Mesenchymal stem cell (in vitro differentiated cells and primary cell): ENCODE data around the gene PNPLA1.
A peak's percentile ranks its signal among the peaks of the same experiment; 100 is the strongest.

Experiments
- DNase-seq: peaks from one replicate; pipeline ENCODE4 v3.0.0-alpha.2; 2013
- H2AFZ ChIP-seq: one replicate; pipeline ENCODE4 v1.6.1; 2013; ENCODE audit warnings: low read depth, mild to moderate bottlenecking, control low read depth, inconsistent platforms, low read length, moderate library complexity
- H2AK5ac ChIP-seq: 2 replicates; pipeline ENCODE4 v1.6.1; 2013; ENCODE audit warnings: low read length, moderate library complexity, mild to moderate bottlenecking, inconsistent platforms; ENCODE audit not compliant: severe bottlenecking
- H2BK120ac ChIP-seq: one replicate; pipeline ENCODE4 v1.6.1; 2013; ENCODE audit warnings: low read depth, mild to moderate bottlenecking, inconsistent platforms, low read length, moderate library complexity
- H2BK12ac ChIP-seq, 2 experiments: one replicate each; pipeline ENCODE4 v1.6.1; 2013; ENCODE audit warnings: inconsistent platforms in 2 of 2, low read length in 2 of 2, mild to moderate bottlenecking in 2 of 2, moderate library complexity in 2 of 2, control low read depth in 1 of 2
- H2BK15ac ChIP-seq: one replicate; pipeline ENCODE4 v1.6.1; 2013; ENCODE audit warnings: mild to moderate bottlenecking, low read depth, inconsistent platforms; ENCODE audit not compliant: poor library complexity, severe bottlenecking
- H2BK5ac ChIP-seq: 2 replicates; pipeline ENCODE4 v1.6.1; 2013; ENCODE audit warnings: low read depth, mild to moderate bottlenecking, low read length, control low read depth, inconsistent platforms; ENCODE audit not compliant: poor library complexity, severe bottlenecking
- H3K14ac ChIP-seq, 2 experiments: one replicate each; pipeline ENCODE4 v1.6.1; 2013; ENCODE audit warnings: inconsistent platforms in 2 of 2, low read length in 2 of 2, control low read depth in 1 of 2, mild to moderate bottlenecking in 1 of 2, moderate library complexity in 1 of 2
- H3K18ac ChIP-seq, 2 experiments: one replicate each; pipeline ENCODE4 v1.6.1; 2013; ENCODE audit warnings: inconsistent platforms in 2 of 2, low read length in 2 of 2, control low read depth in 1 of 2, low read depth in 1 of 2, mild to moderate bottlenecking in 1 of 2
- H3K23ac ChIP-seq, 2 experiments: one replicate each; pipeline ENCODE4 v1.6.1; 2013; ENCODE audit warnings: inconsistent platforms in 2 of 2, low read length in 2 of 2, mild to moderate bottlenecking in 2 of 2, moderate library complexity in 2 of 2, control low read depth in 1 of 2
- H3K27ac ChIP-seq: 2 replicates; pipeline ENCODE4 v1.5.1; 2013; ENCODE audit warnings: mild to moderate bottlenecking, moderate library complexity, low read length, control low read depth, inconsistent platforms; ENCODE audit not compliant: poor library complexity, severe bottlenecking
- H3K27me3 ChIP-seq, 2 experiments: 2 replicates each; pipeline versions ENCODE4 v1.6.1 to v1.7.0; 2013; ENCODE audit warnings: low read length in 2 of 2, mild to moderate bottlenecking in 2 of 2, moderate library complexity in 2 of 2, control low read depth in 1 of 2, inconsistent platforms in 1 of 2; ENCODE audit not compliant: control insufficient read depth in 1 of 2, insufficient read depth in 1 of 2
- H3K36me3 ChIP-seq, 2 experiments: 2 replicates each; pipeline versions ENCODE4 v1.6.1 to v1.7.0; 2013; ENCODE audit warnings: low read length in 2 of 2, control low read depth in 1 of 2, inconsistent platforms in 1 of 2, low read depth in 1 of 2, mild to moderate bottlenecking in 1 of 2; ENCODE audit not compliant: insufficient read depth in 2 of 2, control insufficient read depth in 1 of 2
- H3K4ac ChIP-seq, 2 experiments: one replicate each; pipeline ENCODE4 v1.6.1; 2013; ENCODE audit warnings: inconsistent platforms in 2 of 2, low read length in 2 of 2, mild to moderate bottlenecking in 2 of 2, moderate library complexity in 2 of 2, control low read depth in 1 of 2, low read depth in 1 of 2
- H3K4me1 ChIP-seq: 2 replicates; pipeline ENCODE4 v1.6.1; 2013; ENCODE audit warnings: low read depth, low read length, control low read depth; ENCODE audit not compliant: control insufficient read depth, insufficient read depth
- H3K4me2 ChIP-seq: 2 replicates; pipeline ENCODE4 v1.6.1; 2013; ENCODE audit warnings: low read length, mild to moderate bottlenecking, inconsistent platforms; ENCODE audit not compliant: poor library complexity, severe bottlenecking
- H3K4me3 ChIP-seq, 2 experiments: 2 replicates each; pipeline versions ENCODE4 v1.5.1 to v1.7.0; 2013; ENCODE audit warnings: low read length in 2 of 2, mild to moderate bottlenecking in 2 of 2, control low read depth in 1 of 2, low read depth in 1 of 2; ENCODE audit not compliant: insufficient read depth in 1 of 2
- H3K79me1 ChIP-seq: replicated peaks from 2 replicates; pipeline ENCODE4 v1.6.1; 2013; ENCODE audit warnings: mild to moderate bottlenecking, control low read depth, low read length, inconsistent platforms; ENCODE audit not compliant: poor library complexity, severe bottlenecking
- H3K9ac ChIP-seq: 2 replicates; pipeline ENCODE4 v1.7.0; 2013; ENCODE audit warnings: mild to moderate bottlenecking, low read length, moderate library complexity
- H3K9me3 ChIP-seq: 2 replicates; pipeline ENCODE4 v1.7.0; 2013; ENCODE audit warnings: mild to moderate bottlenecking, low read length; ENCODE audit not compliant: control insufficient read depth
- H4K8ac ChIP-seq: one replicate; pipeline ENCODE4 v1.6.1; 2013; ENCODE audit warnings: inconsistent platforms, mild to moderate bottlenecking, low read length, moderate library complexity
- H4K91ac ChIP-seq: one replicate; pipeline ENCODE4 v1.6.1; 2013; ENCODE audit warnings: mild to moderate bottlenecking, low read length, inconsistent platforms
- WGBS: methylation state at CpG from one replicate; pipeline ENCODE4 v1.1.7; 2013; ENCODE audit warnings: mixed read lengths; 5-methylcytosine and 5-hydroxymethylcytosine counted together

PNPLA1 gene

DNA sequence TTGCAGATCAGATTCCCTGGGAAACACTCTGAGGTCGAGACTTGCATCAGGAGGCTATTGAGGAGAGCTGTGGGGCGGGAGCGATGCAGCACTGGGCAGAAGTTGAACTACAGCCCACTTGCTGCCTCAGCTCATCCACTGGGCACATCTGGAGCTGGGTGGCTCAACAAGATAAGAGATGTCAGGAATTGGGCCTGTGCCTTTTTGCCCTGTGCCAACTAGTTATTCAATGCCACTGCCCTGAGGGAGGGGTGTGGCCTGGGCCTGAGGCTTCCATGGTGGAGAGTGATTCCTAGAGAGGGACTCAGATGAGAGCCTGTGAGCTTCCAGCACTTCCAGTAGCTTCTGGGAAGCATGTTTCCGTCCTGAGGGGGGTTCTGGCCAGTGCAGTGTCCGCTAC, 40.6 kb upstream of the PNPLA1 start:
- Histone ChIP-seq H3K4me1 (peaks cover 8% of the 10 kb centered on the region), H3K14ac (no peak overlapping the region), H3K27ac (no peak overlapping the region), H3K9me3 (no peaks in the 10 kb centered on the region), H2BK120ac (no peak overlapping the region), H3K9ac (no peak overlapping the region), H3K4ac (no peak overlapping the region), H3K79me1 (peaks cover 21% of the 10 kb centered on the region), H4K8ac (no peak overlapping the region), H2AK5ac (no peak overlapping the region), H2BK5ac (no peak overlapping the region), H3K4me2 (no peak overlapping the region), H3K27me3 (no peaks in the 10 kb centered on the region), H3K4me3 (no peak overlapping the region), H2BK15ac (no peak overlapping the region), H3K23ac (no peak overlapping the region), H3K18ac (no peak overlapping the region), H4K91ac (no peak overlapping the region), H2BK12ac (no peak overlapping the region), H2AFZ (no peak overlapping the region), H3K36me3 (peaks cover 57 to 96% of the 10 kb centered on the region in 2 experiments)
- DNase-seq, result no peak
- 98% methylated on average over 5 of the region's 5 CpGs for WGBS

DNA sequence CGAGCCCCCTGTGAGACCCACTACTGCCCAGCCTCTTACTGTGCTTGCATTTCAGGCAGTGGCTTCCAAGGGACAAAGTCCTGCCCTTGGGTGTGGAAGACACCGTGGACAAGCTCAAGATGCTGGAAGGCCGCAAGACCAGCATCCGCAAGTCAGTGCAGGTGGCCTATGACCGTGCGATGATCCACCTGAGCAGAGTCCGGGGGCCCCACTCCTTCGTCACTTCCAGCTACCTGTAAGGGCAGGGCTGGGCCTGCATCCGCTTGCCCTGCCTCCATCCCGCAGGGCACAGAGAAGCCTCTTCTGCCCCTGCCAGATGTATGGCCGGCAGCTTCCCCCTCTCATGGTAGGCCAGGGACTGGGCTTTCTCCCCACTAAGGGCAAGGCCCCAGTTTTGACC, 39.5 kb upstream of the PNPLA1 start:
- no peak overlapping the region for H4K91ac ChIP-seq
- no peak overlapping the region for H3K27ac ChIP-seq
- H3K4me3 ChIP-seq, result no peak overlapping the region
- no peak overlapping the region for H3K14ac ChIP-seq
- H3K79me1 ChIP-seq, result peaks cover 18% of the 10 kb centered on the region
- no peaks in the 10 kb centered on the region for H3K4me1 ChIP-seq
- H3K4me2 ChIP-seq, result no peak overlapping the region
- H2AK5ac ChIP-seq, result no peak overlapping the region
- DNase-seq, result no peak
- no peak overlapping the region for H2BK12ac ChIP-seq
- H3K18ac ChIP-seq, result no peak overlapping the region
- no peaks in the 10 kb centered on the region for H3K27me3 ChIP-seq
- no peak overlapping the region for H4K8ac ChIP-seq
- H3K9me3 ChIP-seq, result no peaks in the 10 kb centered on the region
- H3K9ac ChIP-seq, result no peak overlapping the region
- H2AFZ ChIP-seq, result no peak overlapping the region
- H3K23ac ChIP-seq, result no peak overlapping the region
- H3K4ac ChIP-seq, result no peak overlapping the region
- no peak overlapping the region for H2BK120ac ChIP-seq
- no peak overlapping the region for H2BK15ac ChIP-seq
- peaks cover 52 to 84% of the 10 kb centered on the region in 2 experiments for H3K36me3 ChIP-seq
- no peak overlapping the region for H2BK5ac ChIP-seq
- WGBS, result 99% methylated on average over 11 of the region's 11 CpGs

DNA sequence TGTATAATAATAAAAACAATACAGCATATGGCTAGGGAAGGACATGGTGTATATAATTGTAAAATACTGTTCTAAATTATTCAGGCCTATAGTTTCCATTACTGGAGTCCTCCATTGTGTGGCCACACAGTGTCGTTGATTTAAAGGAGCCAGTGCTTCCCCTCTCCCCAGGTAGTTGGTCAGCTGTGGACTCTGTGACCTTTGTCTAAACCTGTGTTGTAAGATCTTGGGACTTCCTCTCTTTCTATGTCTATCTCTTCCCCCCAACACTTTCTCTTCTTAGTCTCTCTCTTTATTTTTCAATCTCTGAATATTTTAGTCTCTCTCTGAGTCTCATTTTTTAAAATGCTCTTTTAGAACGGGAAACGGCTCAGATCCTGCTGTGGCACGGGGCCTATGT, 37.7 kb upstream of the PNPLA1 start:
- no peaks in the 10 kb centered on the region for H3K9me3 ChIP-seq
- WGBS, result 95% methylated on average over 4 of the region's 4 CpGs
- no peak overlapping the region for H4K91ac ChIP-seq
- H3K23ac ChIP-seq, result no peak overlapping the region
- H2BK120ac ChIP-seq, result no peak overlapping the region
- H3K4me3 ChIP-seq, result no peak overlapping the region
- no peak overlapping the region for H3K4ac ChIP-seq
- H3K27me3 ChIP-seq, result no peaks in the 10 kb centered on the region
- H2AFZ ChIP-seq, result no peak overlapping the region
- H4K8ac ChIP-seq, result no peak overlapping the region
- H3K4me1 ChIP-seq, result no peaks in the 10 kb centered on the region
- H3K4me2 ChIP-seq, result no peak overlapping the region
- no peak overlapping the region for H2BK5ac ChIP-seq
- H2BK15ac ChIP-seq, result no peak overlapping the region
- no peak overlapping the region for H3K9ac ChIP-seq
- H2BK12ac ChIP-seq, result no peak overlapping the region
- no peak overlapping the region for H3K18ac ChIP-seq
- H3K14ac ChIP-seq, result no peak overlapping the region
- H3K27ac ChIP-seq, result no peak overlapping the region
- no peak for DNase-seq
- H3K79me1 ChIP-seq, result peaks cover 16% of the 10 kb centered on the region
- peaks cover 60 to 67% of the 10 kb centered on the region in 2 experiments for H3K36me3 ChIP-seq
- H2AK5ac ChIP-seq, result no peak overlapping the region

DNA sequence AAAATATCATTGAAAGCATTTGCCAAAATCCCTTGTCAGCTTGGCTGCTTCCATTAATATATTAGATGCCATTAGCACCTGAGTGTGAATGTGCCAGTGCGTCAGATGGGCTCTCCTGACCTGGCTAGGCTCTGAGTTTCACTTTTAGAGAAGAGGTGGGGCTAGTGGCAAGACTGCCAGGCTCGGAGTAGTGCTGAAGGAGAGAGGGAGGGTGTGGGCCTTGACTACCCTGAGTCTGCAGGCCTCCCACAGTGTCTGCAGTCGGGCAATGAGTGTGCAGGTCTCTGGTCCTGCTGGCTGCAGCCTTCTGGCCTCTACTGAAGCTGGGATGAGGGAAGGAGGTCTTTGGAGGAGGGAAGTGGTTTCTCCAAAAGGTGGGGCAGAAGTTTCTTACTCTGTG, 34.6 kb upstream of the PNPLA1 start:
- Histone ChIP-seq H2AK5ac (no peak overlapping the region), H3K4me3 (no peak overlapping the region), H3K36me3 (peaks cover 36% of the 10 kb centered on the region in 2 experiments), H2BK120ac (no peak overlapping the region), H3K4ac (no peak overlapping the region), H3K79me1 (peaks cover 2% of the 10 kb centered on the region), H3K4me2 (no peak overlapping the region), H3K14ac (no peak overlapping the region), H2AFZ (no peak overlapping the region), H3K27ac (no peak overlapping the region), H4K91ac (no peak overlapping the region), H3K4me1 (no peaks in the 10 kb centered on the region), H2BK5ac (no peak overlapping the region), H3K18ac (no peak overlapping the region), H2BK15ac (peak overlapping the region; percentile 68), H3K23ac (no peak overlapping the region), H3K27me3 (no peaks in the 10 kb centered on the region), H4K8ac (no peak overlapping the region), H3K9ac (no peak overlapping the region), H3K9me3 (no peaks in the 10 kb centered on the region), H2BK12ac (no peak overlapping the region)
- 62% methylated on average over 3 of the region's 3 CpGs for whole genome bisulfite sequencing
- DNase-seq, result no peak
